RWPE2 (cell line): ENCODE results near the gene HLCS.

ENCODE experiments used
- ATAC-seq: fragments of 200-7000 bp; cut with Tn5 transposase; 3 replicates; pipeline ENCODE4 v1.9.1; 2021; ENCODE audit warnings: low read depth
- DNase-seq: peaks from one replicate; pipeline ENCODE4 v3.0.0-alpha.2; 2020; ENCODE audit warnings: low spot score
- H3K27ac ChIP-seq: fragments of 450-650 bp; 2 replicates; pipeline ENCODE4 v1.5.1; 2017; ENCODE audit warnings: mild to moderate bottlenecking; ENCODE audit not compliant: poor library complexity, severe bottlenecking
- H3K27me3 ChIP-seq: fragments of 250-450 bp; sonication (Bioruptor Pico); 2 replicates; pipeline ENCODE4 v1.5.1; 2021; ENCODE audit warnings: mild to moderate bottlenecking, moderate library complexity; ENCODE audit not compliant: insufficient read depth, poor library complexity, severe bottlenecking
- H3K36me3 ChIP-seq: fragments of 250-450 bp; sonication (Bioruptor Pico); 2 replicates; pipeline ENCODE4 v1.5.1; 2020; ENCODE audit warnings: low read depth, mild to moderate bottlenecking, moderate library complexity
- H3K4me1 ChIP-seq: fragments of 250-450 bp; sonication (Bioruptor Pico); 2 replicates; pipeline ENCODE4 v1.5.1; 2021; ENCODE audit warnings: mild to moderate bottlenecking, moderate library complexity; ENCODE audit not compliant: insufficient read depth, poor library complexity, severe bottlenecking
- H3K4me3 ChIP-seq: fragments of 250-450 bp; sonication (Bioruptor Pico); 2 replicates; pipeline ENCODE4 v1.5.1; 2021; ENCODE audit warnings: mild to moderate bottlenecking, moderate library complexity; ENCODE audit not compliant: severe bottlenecking
- H3K9me3 ChIP-seq: fragments of 250-450 bp; sonication (Bioruptor Pico); 2 replicates; pipeline ENCODE4 v1.5.1; 2021; ENCODE audit warnings: mild to moderate bottlenecking, moderate library complexity; ENCODE audit not compliant: severe bottlenecking
- TF ChIP-seq, protein P1 (sequence below): fragments of 450-650 bp; IDR thresholded peaks from one replicate; pipeline ENCODE4 v1.5.1; 2017; ENCODE audit warnings: mild to moderate bottlenecking, moderate library complexity; ENCODE audit not compliant: poor library complexity, severe bottlenecking

Gene HLCS

DNA sequence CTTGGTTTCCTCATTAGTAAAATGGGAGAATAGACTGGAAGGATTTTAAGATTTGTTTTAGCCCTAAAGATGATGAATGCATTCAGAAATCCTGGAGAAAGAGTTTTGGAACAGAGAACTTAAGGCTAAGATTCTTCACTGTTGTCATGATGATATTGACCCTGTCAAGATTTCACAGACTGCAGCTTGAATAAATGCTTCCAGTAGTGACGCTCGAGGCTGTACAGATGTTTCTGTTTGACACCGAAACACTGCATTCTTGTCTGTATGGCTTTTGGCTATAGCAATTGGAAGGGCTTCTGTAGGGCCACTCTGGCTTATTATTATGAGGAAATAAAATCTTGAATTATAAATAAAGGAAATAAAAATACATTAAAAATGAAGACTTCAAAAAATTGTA lies 241.8 kb downstream of the HLCS start:
- no peak overlapping the region for H3K4me3 ChIP-seq
- H3K27ac ChIP-seq: no peak overlapping the region
- TF ChIP-seq, protein P1, sequence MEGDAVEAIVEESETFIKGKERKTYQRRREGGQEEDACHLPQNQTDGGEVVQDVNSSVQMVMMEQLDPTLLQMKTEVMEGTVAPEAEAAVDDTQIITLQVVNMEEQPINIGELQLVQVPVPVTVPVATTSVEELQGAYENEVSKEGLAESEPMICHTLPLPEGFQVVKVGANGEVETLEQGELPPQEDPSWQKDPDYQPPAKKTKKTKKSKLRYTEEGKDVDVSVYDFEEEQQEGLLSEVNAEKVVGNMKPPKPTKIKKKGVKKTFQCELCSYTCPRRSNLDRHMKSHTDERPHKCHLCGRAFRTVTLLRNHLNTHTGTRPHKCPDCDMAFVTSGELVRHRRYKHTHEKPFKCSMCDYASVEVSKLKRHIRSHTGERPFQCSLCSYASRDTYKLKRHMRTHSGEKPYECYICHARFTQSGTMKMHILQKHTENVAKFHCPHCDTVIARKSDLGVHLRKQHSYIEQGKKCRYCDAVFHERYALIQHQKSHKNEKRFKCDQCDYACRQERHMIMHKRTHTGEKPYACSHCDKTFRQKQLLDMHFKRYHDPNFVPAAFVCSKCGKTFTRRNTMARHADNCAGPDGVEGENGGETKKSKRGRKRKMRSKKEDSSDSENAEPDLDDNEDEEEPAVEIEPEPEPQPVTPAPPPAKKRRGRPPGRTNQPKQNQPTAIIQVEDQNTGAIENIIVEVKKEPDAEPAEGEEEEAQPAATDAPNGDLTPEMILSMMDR: no peak
- H3K4me1 ChIP-seq: no peaks in the 10 kb centered on the region
- ATAC-seq (no peak), DNase-seq (no peak)
- H3K9me3 ChIP-seq: no peaks in the 10 kb centered on the region
- H3K27me3 ChIP-seq: no peaks in the 10 kb centered on the region
- peaks cover 44% of the 10 kb centered on the region for H3K36me3 ChIP-seq

DNA sequence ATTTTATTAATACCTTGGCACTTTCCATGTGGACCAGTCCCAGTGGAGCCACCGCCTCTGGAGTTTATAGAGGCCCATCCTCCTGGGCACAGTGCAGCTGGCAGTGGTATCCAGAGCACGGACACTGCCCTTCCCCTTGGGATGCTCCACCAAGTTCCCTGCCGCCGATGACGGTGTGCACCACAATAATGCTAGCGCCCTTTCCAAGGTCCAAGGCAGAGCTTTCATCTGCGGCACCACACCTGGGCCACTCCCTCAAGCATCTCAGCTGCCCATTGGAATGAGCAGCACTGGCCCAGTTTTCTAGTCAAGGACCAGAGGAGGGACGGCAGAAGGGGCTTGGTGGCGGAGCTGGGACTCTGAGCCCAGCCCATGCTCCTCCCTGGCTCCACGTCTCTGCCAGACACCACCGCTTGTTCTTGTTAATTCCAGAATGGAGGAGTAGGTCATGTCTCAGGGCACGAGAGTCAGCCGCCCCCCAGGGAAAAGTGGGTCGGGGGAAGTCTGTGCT lies 243.0 kb downstream of the HLCS start:
- Histone ChIP-seq H3K4me3 (no peak overlapping the region), H3K9me3 (no peaks in the 10 kb centered on the region), H3K27me3 (no peaks in the 10 kb centered on the region), H3K27ac (no peak overlapping the region), H3K4me1 (peaks cover 10% of the 10 kb centered on the region), H3K36me3 (peaks cover 48% of the 10 kb centered on the region)
- TF ChIP-seq, protein P1: no peak
- DNase-seq (no peak), ATAC-seq (no peak)

DNA sequence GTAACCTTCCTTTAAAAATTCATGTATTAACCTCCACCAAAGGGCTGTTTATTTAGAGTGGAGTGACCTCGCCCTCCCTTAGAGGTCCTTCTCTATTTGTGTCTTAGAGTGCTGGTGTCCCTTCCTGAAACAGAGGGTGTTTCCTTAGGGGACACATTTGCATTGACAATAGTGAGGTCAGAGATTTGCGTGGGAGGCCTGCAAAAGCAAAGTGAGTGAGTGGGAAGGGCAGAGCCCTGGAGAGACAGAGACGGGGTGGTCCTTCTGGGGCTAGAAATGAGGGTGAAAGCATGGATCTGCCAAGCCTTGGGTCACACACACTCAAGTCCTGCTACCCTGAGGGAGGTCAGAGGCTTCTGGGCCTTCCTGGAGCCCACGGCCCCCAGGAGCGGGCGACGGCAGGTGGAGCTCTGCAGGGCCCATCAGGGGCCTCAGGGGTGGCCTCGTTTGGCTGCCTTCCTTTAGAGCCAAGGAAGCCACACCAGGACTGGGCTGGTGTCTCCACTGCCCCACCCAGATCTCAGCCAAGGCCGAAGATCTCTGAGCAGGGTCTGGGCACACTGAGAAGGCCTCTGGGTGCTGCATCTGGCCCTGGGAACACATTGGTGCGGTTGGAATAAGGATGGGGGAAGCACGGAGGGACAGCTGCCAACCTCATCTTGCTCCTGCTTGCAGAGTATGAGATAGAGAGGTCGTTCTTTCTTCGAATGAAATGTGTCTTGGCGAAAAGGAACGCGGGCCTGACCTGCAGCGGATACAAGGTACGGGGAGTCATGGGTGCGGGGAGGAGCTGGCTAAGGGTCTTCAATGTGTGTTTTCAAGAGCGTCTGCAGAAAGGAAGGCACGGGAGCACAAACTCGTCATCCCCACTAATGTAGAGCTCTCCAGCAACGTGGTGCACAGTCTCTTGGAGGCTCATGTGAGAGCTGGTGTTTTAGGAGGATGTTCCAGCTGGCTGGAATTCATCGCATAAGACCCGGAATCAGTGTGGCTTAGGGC lies 243.8 kb downstream of the HLCS start:
- Histone ChIP-seq H3K4me1 (peaks cover 10% of the 10 kb centered on the region), H3K9me3 (no peaks in the 10 kb centered on the region), H3K36me3 (peaks cover 42% of the 10 kb centered on the region), H3K27ac (no peak overlapping the region), H3K4me3 (no peak overlapping the region), H3K27me3 (no peaks in the 10 kb centered on the region)
- ATAC-seq: no peak
- TF ChIP-seq, protein P1: no peak
- no peak for DNase-seq

DNA sequence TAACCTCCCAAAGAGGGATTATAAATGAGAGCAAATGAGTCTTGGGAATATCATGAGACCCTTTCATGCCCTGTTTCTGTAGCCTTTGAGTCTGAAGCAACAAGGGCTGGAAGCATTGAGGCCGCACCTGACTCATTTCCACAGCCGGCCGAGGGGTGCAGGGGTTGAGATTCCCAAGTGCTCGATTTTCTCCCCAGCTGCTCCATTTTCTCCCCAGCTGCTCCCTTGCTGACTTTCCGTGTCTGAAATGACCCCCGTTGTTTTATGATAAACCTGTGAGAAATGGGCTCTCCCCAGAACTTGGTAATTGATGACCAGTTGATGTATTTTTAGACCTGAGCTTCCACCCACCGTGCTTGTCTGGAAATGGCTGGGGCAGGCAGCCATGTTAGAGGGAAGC lies 244.7 kb downstream of the HLCS start:
- Histone ChIP-seq H3K4me3 (no peak overlapping the region), H3K27ac (no peak overlapping the region), H3K36me3 (peaks cover 37% of the 10 kb centered on the region), H3K9me3 (no peaks in the 10 kb centered on the region), H3K27me3 (no peaks in the 10 kb centered on the region), H3K4me1 (peaks cover 10% of the 10 kb centered on the region)
- DNase-seq (no peak), ATAC-seq (no peak)
- TF ChIP-seq, protein P1: no peak

DNA sequence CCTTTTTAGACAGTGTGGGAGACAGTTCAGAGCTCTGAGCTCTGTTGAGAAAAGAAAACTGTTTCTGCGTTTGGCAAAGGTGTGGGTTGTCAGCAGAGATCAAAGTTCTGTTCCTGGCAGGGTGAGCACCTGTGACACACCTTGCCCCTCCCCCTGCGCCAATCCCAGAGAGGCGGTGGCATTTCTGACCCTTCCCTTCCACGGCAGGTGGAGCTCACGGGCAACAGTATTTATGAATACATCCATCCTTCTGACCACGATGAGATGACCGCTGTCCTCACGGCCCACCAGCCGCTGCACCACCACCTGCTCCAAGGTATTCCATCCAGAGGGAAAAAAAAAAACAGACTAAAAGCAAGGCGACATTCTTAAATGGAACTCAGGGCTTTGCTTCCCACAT lies 246.9 kb downstream of the HLCS start:
- Histone ChIP-seq H3K36me3 (peaks cover 33% of the 10 kb centered on the region), H3K4me1 (peaks cover 19% of the 10 kb centered on the region), H3K4me3 (no peak overlapping the region), H3K27ac (peak overlapping the region; percentile 82), H3K9me3 (no peaks in the 10 kb centered on the region), H3K27me3 (no peaks in the 10 kb centered on the region)
- no peak for DNase-seq
- TF ChIP-seq, protein P1: no peak
- ATAC-seq: no peak
